ENCODE measurements around the gene LHB.

Gene LHB

DNA sequence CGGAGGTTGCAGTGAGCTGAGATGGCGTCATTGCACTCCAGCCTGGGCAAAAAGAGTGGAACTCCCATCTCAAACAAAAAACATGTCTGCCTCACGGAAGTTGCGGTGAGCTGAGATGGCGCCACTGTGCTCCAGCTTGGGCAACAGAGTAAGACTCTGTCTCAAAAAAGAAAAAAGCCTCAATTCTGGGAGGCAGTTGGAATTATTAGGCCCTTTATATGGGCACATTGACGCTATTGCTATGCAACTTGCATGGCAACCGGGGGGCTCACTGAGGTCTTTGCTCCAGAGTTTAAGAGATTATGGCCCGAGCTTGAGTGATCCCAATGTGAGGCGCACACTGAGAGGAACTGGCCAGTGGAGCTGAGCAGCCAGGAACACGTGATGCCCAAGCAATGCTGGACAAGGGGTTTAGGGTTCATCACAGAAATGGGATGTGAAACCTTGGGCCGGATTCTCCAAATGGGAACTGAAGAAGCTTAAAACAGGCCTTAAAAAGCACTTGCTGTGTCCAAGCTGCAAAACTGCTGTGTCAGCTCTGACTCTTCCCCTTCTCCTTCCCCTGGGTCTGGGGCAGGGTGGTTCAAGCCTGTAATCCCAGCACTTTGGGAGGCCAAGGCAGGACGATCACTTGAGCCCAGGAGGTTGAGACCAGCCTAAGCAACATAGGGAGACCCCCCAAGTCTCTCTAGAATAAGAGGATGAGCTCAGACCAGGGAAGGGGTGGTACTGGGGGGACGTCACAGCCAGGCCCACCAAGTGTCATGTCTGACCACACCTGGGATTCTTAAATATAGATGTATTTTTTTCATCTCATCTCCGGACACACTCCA lies 49.3 kb downstream of the LHB start:
- no peak overlapping the region for H3K4me3 ChIP-seq (replicated peaks; ENCODE audit: low read depth, low read length)
- TF ChIP-seq, protein P1, sequence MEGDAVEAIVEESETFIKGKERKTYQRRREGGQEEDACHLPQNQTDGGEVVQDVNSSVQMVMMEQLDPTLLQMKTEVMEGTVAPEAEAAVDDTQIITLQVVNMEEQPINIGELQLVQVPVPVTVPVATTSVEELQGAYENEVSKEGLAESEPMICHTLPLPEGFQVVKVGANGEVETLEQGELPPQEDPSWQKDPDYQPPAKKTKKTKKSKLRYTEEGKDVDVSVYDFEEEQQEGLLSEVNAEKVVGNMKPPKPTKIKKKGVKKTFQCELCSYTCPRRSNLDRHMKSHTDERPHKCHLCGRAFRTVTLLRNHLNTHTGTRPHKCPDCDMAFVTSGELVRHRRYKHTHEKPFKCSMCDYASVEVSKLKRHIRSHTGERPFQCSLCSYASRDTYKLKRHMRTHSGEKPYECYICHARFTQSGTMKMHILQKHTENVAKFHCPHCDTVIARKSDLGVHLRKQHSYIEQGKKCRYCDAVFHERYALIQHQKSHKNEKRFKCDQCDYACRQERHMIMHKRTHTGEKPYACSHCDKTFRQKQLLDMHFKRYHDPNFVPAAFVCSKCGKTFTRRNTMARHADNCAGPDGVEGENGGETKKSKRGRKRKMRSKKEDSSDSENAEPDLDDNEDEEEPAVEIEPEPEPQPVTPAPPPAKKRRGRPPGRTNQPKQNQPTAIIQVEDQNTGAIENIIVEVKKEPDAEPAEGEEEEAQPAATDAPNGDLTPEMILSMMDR (IDR thresholded peaks at IDR 0.05; ENCODE audit: low read depth, low read length, missing control alignments), result no peak
- DNase-seq (ENCODE audit: extremely low read depth, low read depth), result no peak

- peak overlapping the region; percentile 91 for H3K4me3 ChIP-seq (replicated peaks; ENCODE audit: low read depth, low read length)
- no peak for DNase-seq (ENCODE audit: extremely low read depth, low read depth)
- TF ChIP-seq, protein P1 (IDR thresholded peaks at IDR 0.05; ENCODE audit: low read depth, low read length, missing control alignments), result no peak
Measured at GRCh38 chr19:48966541-48967345, 50.1 kb downstream of the LHB start.
